Liver (tissue), 9 donors: ENCODE results near the gene MYO7A. TPM values are rescaled to one million over a fixed set of nuclear protein-coding genes. Genes with fewer than 3 reads are reported as not detected.

Experiments
- DNase-seq: peaks from one replicate; pipeline ENCODE4 v3.0.0-alpha.2; 2017; ENCODE audit warnings: low spot score
- H3K27ac ChIP-seq, 2 donors: one replicate each; pipeline ENCODE4 v1.7.0; 2013; ENCODE audit warnings: inconsistent platforms in 2 of 2, low read length in 2 of 2, control low read depth in 1 of 2, low read depth in 1 of 2, mild to moderate bottlenecking in 1 of 2
- H3K27me3 ChIP-seq, 4 donors: one replicate each; pipeline versions ENCODE4 v1.6.1 to v1.7.0; 2013; ENCODE audit warnings: low read length in 3 of 4, inconsistent platforms in 1 of 4, mild to moderate bottlenecking in 1 of 4, moderate library complexity in 1 of 4; ENCODE audit not compliant: control insufficient read depth in 4 of 4, insufficient read depth in 4 of 4
- H3K36me3 ChIP-seq, 4 donors: one replicate each; pipeline versions ENCODE4 v1.6.1 to v1.7.0; 2013; ENCODE audit warnings: low read length in 3 of 4, mild to moderate bottlenecking in 3 of 4, low read depth in 1 of 4, moderate library complexity in 1 of 4; ENCODE audit not compliant: control insufficient read depth in 4 of 4, insufficient read depth in 3 of 4
- H3K4me1 ChIP-seq, 4 donors: one replicate each; pipeline versions ENCODE4 v1.6.1 to v1.7.0; 2013; ENCODE audit warnings: low read length in 3 of 4, mild to moderate bottlenecking in 3 of 4, moderate library complexity in 1 of 4; ENCODE audit not compliant: control insufficient read depth in 4 of 4, insufficient read depth in 4 of 4
- H3K4me3 ChIP-seq, 3 donors: one replicate each; pipeline versions ENCODE4 v1.6.1 to v1.7.0; 2013; ENCODE audit warnings: low read length in 3 of 3, control low read depth in 1 of 3, low read depth in 1 of 3, mild to moderate bottlenecking in 1 of 3
- H3K9ac ChIP-seq, 2 donors: one replicate each; pipeline ENCODE4 v1.7.0; 2013; ENCODE audit warnings: low read length in 2 of 2, mild to moderate bottlenecking in 2 of 2, moderate library complexity in 2 of 2, control low read depth in 1 of 2, low read depth in 1 of 2
- H3K9me3 ChIP-seq, 4 donors: one replicate each; pipeline versions ENCODE4 v1.6.1 to v1.7.0; 2013; ENCODE audit warnings: low read length in 3 of 4; ENCODE audit not compliant: control insufficient read depth in 4 of 4
- EGR1 ChIP-seq, 2 donors: IDR thresholded peaks; 2 replicates each; pipeline ENCODE4 v1.6.1; 2016 to 2018; ENCODE audit warnings: antibody characterized with exemption in 2 of 2, low read depth in 2 of 2
- FOXA1 ChIP-seq: IDR thresholded peaks from 2 replicates; pipeline ENCODE4 v1.6.1; 2016; ENCODE audit warnings: antibody characterized with exemption
- FOXA2 ChIP-seq: IDR thresholded peaks from 2 replicates; pipeline ENCODE4 v1.6.1; 2016; ENCODE audit warnings: antibody characterized with exemption
- GABPA ChIP-seq, 2 donors: IDR thresholded peaks in 1 of 2; conservative IDR thresholded peaks in 1 of 2; 2 replicates each; pipeline ENCODE4 v1.6.1; 2016; ENCODE audit warnings: antibody characterized with exemption in 2 of 2, mild to moderate bottlenecking in 1 of 2, moderate library complexity in 1 of 2
- HNF4A ChIP-seq, 2 donors: conservative IDR thresholded peaks; 2 replicates each; pipeline ENCODE4 v1.6.1; 2016; ENCODE audit warnings: antibody characterized with exemption in 2 of 2, mild to moderate bottlenecking in 2 of 2
- HNF4G ChIP-seq: IDR thresholded peaks from 2 replicates; pipeline ENCODE4 v1.6.1; 2016; ENCODE audit warnings: antibody characterized with exemption
- JUND ChIP-seq, 2 donors: IDR thresholded peaks; 2 replicates each; pipeline ENCODE4 v1.6.1; 2016; ENCODE audit warnings: antibody characterized with exemption in 2 of 2
- NR2F2 ChIP-seq: IDR thresholded peaks from 2 replicates; pipeline ENCODE4 v1.6.1; 2016; ENCODE audit warnings: antibody characterized with exemption
- RAD21 ChIP-seq, 2 donors: IDR thresholded peaks; 2 replicates each; pipeline ENCODE4 v1.6.1; 2016; ENCODE audit warnings: antibody characterized with exemption in 2 of 2, mild to moderate bottlenecking in 2 of 2
- RXRA ChIP-seq, 2 donors: IDR thresholded peaks; 2 replicates each; pipeline ENCODE4 v1.6.1; 2017 to 2018; ENCODE audit warnings: antibody characterized with exemption in 2 of 2, mild to moderate bottlenecking in 1 of 2
- SP1 ChIP-seq: IDR thresholded peaks from 2 replicates; pipeline ENCODE4 v1.6.1; 2018; ENCODE audit warnings: antibody characterized with exemption, mild to moderate bottlenecking
- TAF1 ChIP-seq: conservative IDR thresholded peaks from 2 replicates; pipeline ENCODE4 v1.6.1; 2016; ENCODE audit warnings: antibody characterized with exemption, mild to moderate bottlenecking
- YY1 ChIP-seq: IDR thresholded peaks from 2 replicates; pipeline ENCODE4 v1.6.1; 2016; ENCODE audit warnings: antibody characterized with exemption, mild to moderate bottlenecking
- WGBS: extraction: QIAGEN DNeasy Blood & Tissue Kit; methylation state at CpG from one replicate; pipeline ENCODE4 v1.1.7; 2013; 5-methylcytosine and 5-hydroxymethylcytosine counted together
- polyA plus RNA-seq, 2 donors: library from polyadenylated mRNA; stranded (reverse) in 1 of 2; unstranded in 1 of 2; fragments of 200-250 nt in 1 of 2; fragments of >200 nt in 1 of 2; fragmentation: Nextera tagmentation in 1 of 2; extraction: Ambion mirVana in 1 of 2; gene quantifications; one replicate each; pipeline versions ENCODE4 v1.2.1 to v1.2.3, GENCODE V29; 2013 to 2015
- total RNA-seq, 2 donors: library from RNA; depleted of rRNA; stranded (reverse); fragments of >200 nt; gene quantifications; one replicate each; pipeline ENCODE4 v1.2.3, GENCODE V29; 2014
- TF ChIP-seq, protein P1 (sequence below): fragments of 150-350 bp; IDR thresholded peaks from 2 replicates; pipeline ENCODE4 v1.5.1; 2017; ENCODE audit warnings: improper control_type of control experiment, low read depth, low read length; ENCODE audit not compliant: missing input control
- TF ChIP-seq, protein P2 (sequence below): IDR thresholded peaks from 2 replicates; pipeline ENCODE4 v1.6.1; 2016; ENCODE audit warnings: antibody characterized with exemption
- TF ChIP-seq, protein P3 (sequence below): IDR thresholded peaks from 2 replicates; pipeline ENCODE4 v1.6.1; 2016; ENCODE audit warnings: antibody characterized with exemption, mild to moderate bottlenecking
- TF ChIP-seq, protein P4 (sequence below): IDR thresholded peaks from 2 replicates; pipeline ENCODE4 v1.6.1; 2016; ENCODE audit warnings: antibody characterized with exemption
- TF ChIP-seq, protein P5 (sequence below): IDR thresholded peaks from 2 replicates; pipeline ENCODE4 v1.6.1; 2016; ENCODE audit warnings: antibody characterized with exemption
- donor health status: healthy.
- donor health status: healthy.
- donor health status: healthy.
- donor health status: healthy.
- donor health status: healthy.

The MYO7A gene
- total and polyA plus RNA-seq, 4 donors = 7.3 to 33.6 (median 11.3) TPM

DNA sequence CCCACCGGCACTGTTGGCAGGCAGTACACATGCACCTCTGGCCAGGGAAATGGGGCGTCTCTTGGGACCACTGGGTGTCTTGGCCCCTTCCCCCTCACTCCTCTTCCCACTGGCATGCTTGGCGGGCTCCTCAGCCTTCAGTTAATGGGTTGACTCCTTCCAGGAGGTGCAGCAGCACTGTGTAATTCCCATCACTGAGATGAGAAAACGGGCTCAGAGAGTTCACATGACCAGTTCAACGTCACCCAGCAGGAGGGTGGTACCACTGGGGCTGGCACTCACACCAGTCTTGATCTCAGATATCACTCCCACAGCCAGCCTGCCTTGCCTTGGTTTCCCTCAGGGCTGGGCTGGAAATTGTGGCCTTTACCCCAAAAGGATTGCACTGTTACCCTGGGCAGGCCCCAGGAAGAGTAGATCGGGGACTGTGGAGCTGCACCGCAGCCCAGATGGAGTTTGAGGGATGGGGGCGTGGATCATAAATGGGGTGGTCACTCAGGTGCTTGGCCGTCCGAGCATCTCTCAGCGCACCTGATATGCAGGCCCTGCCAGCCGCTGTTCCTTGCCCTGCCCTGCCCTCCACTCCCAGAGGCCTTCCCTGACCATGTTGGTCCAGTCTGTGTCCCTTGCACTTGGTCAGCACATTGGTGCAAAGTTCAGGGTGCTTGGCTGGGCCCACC, 44.3 kb upstream of the MYO7A start (continued):
- TF ChIP-seq, protein P1, sequence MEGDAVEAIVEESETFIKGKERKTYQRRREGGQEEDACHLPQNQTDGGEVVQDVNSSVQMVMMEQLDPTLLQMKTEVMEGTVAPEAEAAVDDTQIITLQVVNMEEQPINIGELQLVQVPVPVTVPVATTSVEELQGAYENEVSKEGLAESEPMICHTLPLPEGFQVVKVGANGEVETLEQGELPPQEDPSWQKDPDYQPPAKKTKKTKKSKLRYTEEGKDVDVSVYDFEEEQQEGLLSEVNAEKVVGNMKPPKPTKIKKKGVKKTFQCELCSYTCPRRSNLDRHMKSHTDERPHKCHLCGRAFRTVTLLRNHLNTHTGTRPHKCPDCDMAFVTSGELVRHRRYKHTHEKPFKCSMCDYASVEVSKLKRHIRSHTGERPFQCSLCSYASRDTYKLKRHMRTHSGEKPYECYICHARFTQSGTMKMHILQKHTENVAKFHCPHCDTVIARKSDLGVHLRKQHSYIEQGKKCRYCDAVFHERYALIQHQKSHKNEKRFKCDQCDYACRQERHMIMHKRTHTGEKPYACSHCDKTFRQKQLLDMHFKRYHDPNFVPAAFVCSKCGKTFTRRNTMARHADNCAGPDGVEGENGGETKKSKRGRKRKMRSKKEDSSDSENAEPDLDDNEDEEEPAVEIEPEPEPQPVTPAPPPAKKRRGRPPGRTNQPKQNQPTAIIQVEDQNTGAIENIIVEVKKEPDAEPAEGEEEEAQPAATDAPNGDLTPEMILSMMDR = no peak
- TF ChIP-seq, protein P2, sequence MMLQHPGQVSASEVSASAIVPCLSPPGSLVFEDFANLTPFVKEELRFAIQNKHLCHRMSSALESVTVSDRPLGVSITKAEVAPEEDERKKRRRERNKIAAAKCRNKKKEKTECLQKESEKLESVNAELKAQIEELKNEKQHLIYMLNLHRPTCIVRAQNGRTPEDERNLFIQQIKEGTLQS = no peak
- TF ChIP-seq TAF1 (no peak), YY1 (no peak)

DNA sequence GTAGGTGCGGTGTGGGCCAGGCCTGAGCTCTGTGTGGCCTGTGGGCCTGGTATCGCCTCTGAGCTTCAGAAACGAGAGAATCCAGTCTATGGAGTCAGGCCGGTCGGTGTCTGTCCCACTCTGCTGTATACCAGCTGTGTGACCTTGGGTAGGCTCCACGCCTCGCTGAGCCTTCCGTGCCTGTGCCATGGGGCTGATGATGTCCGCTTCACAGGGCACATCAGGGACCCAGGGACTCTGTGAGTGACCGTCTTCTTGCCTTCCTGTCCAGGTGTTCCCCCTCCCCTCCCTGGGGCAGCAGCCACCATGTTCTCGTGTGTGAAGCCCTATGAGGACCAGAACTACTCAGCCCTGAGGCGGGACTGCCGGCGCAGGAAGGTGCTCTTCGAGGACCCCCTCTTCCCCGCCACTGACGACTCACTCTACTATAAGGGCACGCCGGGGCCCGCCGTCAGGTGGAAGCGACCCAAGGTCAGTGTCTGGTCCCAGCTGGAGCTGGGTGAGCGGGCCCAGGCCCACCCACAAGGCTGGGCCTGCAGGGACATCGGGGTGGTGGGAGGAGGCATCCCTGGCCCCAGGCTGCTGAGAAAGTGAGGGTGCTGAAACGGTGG, 43.4 kb upstream of the MYO7A start:
- Histone ChIP-seq H3K36me3 (peaks cover 0 to 3% (median 0%) of the 10 kb centered on the region in 4 donors), H3K27ac (no peak overlapping the region), H3K9ac (no peak overlapping the region), H3K4me1 (peaks cover 23 to 90% (median 73%) of the 10 kb centered on the region in 4 donors), H3K9me3 (no peaks in the 10 kb centered on the region), H3K27me3 (no peaks in the 10 kb centered on the region), H3K4me3 (no peak overlapping the region)
- DNase-seq = no peak
- WGBS = 94% methylated on average over 25 of the region's 25 CpGs
- no peak for TF ChIP-seq YY1
- TF ChIP-seq, protein P3, sequence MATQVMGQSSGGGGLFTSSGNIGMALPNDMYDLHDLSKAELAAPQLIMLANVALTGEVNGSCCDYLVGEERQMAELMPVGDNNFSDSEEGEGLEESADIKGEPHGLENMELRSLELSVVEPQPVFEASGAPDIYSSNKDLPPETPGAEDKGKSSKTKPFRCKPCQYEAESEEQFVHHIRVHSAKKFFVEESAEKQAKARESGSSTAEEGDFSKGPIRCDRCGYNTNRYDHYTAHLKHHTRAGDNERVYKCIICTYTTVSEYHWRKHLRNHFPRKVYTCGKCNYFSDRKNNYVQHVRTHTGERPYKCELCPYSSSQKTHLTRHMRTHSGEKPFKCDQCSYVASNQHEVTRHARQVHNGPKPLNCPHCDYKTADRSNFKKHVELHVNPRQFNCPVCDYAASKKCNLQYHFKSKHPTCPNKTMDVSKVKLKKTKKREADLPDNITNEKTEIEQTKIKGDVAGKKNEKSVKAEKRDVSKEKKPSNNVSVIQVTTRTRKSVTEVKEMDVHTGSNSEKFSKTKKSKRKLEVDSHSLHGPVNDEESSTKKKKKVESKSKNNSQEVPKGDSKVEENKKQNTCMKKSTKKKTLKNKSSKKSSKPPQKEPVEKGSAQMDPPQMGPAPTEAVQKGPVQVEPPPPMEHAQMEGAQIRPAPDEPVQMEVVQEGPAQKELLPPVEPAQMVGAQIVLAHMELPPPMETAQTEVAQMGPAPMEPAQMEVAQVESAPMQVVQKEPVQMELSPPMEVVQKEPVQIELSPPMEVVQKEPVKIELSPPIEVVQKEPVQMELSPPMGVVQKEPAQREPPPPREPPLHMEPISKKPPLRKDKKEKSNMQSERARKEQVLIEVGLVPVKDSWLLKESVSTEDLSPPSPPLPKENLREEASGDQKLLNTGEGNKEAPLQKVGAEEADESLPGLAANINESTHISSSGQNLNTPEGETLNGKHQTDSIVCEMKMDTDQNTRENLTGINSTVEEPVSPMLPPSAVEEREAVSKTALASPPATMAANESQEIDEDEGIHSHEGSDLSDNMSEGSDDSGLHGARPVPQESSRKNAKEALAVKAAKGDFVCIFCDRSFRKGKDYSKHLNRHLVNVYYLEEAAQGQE = no peak
- TF ChIP-seq FOXA1 = no peak
- no peak for TF ChIP-seq NR2F2
- TF ChIP-seq, protein P4, sequence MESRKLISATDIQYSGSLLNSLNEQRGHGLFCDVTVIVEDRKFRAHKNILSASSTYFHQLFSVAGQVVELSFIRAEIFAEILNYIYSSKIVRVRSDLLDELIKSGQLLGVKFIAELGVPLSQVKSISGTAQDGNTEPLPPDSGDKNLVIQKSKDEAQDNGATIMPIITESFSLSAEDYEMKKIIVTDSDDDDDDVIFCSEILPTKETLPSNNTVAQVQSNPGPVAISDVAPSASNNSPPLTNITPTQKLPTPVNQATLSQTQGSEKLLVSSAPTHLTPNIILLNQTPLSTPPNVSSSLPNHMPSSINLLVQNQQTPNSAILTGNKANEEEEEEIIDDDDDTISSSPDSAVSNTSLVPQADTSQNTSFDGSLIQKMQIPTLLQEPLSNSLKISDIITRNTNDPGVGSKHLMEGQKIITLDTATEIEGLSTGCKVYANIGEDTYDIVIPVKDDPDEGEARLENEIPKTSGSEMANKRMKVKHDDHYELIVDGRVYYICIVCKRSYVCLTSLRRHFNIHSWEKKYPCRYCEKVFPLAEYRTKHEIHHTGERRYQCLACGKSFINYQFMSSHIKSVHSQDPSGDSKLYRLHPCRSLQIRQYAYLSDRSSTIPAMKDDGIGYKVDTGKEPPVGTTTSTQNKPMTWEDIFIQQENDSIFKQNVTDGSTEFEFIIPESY = no peak
- TF ChIP-seq JUND (IDR thresholded peaks at IDR 0.05) = no peak
- TF ChIP-seq, protein P2 = no peak
- no peak for TF ChIP-seq GABPA (IDR thresholded peaks at IDR 0.05 in 1 of 2, conservative IDR thresholded peaks at IDR 0.05 in 1 of 2)
- TF ChIP-seq TAF1 = no peak
- TF ChIP-seq RXRA (IDR thresholded peaks at IDR 0.05) = no peak
- no peak for TF ChIP-seq FOXA2
- TF ChIP-seq RAD21 (IDR thresholded peaks at IDR 0.05) = no peak
- TF ChIP-seq, protein P1 = no peak
- no peak for TF ChIP-seq HNF4G
- TF ChIP-seq SP1 = no peak
- no peak for TF ChIP-seq HNF4A (conservative IDR thresholded peaks at IDR 0.05)
- no peak for TF ChIP-seq EGR1 (IDR thresholded peaks at IDR 0.05; ENCODE audit: low read depth in 2 of 2)
- TF ChIP-seq, protein P5, sequence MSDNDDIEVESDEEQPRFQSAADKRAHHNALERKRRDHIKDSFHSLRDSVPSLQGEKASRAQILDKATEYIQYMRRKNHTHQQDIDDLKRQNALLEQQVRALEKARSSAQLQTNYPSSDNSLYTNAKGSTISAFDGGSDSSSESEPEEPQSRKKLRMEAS = no peak
